ENCODE results near the gene CYB5B. TPM values are rescaled to one million over a fixed set of nuclear protein-coding genes. Genes with fewer than 3 reads are reported as not detected.
A peak's percentile ranks its signal among the peaks of the same experiment; 100 is the strongest.

CYB5B gene
- total RNA-seq (ENCODE audit: unreplicated experiment), result 124 TPM
- long read RNA-seq, full-length matches to known transcripts, result 50 of 52 reads
- long read RNA-seq, partial matches to known transcripts, result 1 of 52 reads
- long read RNA-seq, other reads (novel, unspliced or antisense), result 1 of 52 reads

GRCh38 chr16:69424053-69424934 lies at the start of gene CYB5B:
Gene CYB5B, plus strand, starts transcription at chr16:69424619. Its CDS starts 65 bp downstream, at chr16:69424684.
- TF ChIP-seq, protein P1, sequence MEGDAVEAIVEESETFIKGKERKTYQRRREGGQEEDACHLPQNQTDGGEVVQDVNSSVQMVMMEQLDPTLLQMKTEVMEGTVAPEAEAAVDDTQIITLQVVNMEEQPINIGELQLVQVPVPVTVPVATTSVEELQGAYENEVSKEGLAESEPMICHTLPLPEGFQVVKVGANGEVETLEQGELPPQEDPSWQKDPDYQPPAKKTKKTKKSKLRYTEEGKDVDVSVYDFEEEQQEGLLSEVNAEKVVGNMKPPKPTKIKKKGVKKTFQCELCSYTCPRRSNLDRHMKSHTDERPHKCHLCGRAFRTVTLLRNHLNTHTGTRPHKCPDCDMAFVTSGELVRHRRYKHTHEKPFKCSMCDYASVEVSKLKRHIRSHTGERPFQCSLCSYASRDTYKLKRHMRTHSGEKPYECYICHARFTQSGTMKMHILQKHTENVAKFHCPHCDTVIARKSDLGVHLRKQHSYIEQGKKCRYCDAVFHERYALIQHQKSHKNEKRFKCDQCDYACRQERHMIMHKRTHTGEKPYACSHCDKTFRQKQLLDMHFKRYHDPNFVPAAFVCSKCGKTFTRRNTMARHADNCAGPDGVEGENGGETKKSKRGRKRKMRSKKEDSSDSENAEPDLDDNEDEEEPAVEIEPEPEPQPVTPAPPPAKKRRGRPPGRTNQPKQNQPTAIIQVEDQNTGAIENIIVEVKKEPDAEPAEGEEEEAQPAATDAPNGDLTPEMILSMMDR (IDR thresholded peaks at IDR 0.05; ENCODE audit: partially characterized antibody, unreplicated experiment), result no peak
- peaks cover 18% of the 10 kb centered on the region for H3K36me3 Mint-ChIP-seq (ENCODE audit: unreplicated experiment)
- H3K4me3 Mint-ChIP-seq (ENCODE audit: unreplicated experiment), result peak within 1 kb of the TSS; percentile 99
- H3K27me3 Mint-ChIP-seq (ENCODE audit: unreplicated experiment), result peaks cover 7% of the 10 kb centered on the region
- peaks cover 2% of the 10 kb centered on the region for H3K4me1 Mint-ChIP-seq (ENCODE audit: low read depth, unreplicated experiment)
- H3K9me3 Mint-ChIP-seq (ENCODE audit: unreplicated experiment), result peaks cover 13% of the 10 kb centered on the region
- DNase-seq, result peak; percentile 90
- peak within 1 kb of the TSS; percentile 94 for H3K27ac Mint-ChIP-seq (ENCODE audit: unreplicated experiment)

DNA sequence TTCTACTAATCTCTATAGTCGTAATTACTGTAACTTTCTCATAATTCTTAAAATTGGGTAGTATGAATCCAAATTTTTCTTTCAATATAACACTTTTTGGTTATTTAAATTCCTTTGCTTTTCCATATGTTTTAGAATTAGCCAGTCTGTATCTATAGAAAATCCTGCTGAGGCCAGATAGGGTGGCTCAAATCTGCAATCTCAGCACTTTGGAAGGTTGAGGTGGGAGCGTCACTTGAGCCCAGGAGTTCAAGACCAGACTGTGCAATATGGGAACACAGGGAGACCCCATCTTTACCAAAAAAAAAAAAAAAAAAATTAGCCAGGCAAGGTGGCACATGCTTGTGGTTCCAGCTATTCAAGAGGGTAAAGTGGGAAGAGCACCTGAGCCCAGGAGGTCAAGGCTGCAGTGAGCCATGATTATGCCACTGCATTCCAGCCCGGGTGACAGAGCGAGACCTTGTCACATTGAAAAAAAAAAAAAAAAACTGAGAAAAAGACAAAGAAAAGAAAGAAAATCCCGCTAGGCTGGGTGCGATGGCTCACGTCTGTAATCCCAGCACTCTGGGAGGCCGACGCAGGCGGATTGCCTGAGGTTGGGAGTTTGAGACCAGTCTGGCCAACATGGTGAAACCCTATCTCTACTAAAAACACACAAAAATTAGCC lies 47.9 kb upstream of the CYB5B start:
- no peak overlapping the region for H3K4me3 Mint-ChIP-seq (ENCODE audit: unreplicated experiment)
- DNase-seq, result no peak
- TF ChIP-seq, protein P1 (IDR thresholded peaks at IDR 0.05; ENCODE audit: partially characterized antibody, unreplicated experiment), result no peak
- no peaks in the 10 kb centered on the region for H3K4me1 Mint-ChIP-seq (ENCODE audit: low read depth, unreplicated experiment)
- no peaks in the 10 kb centered on the region for H3K9me3 Mint-ChIP-seq (ENCODE audit: unreplicated experiment)
- H3K27ac Mint-ChIP-seq (ENCODE audit: unreplicated experiment), result no peak overlapping the region
- no peaks in the 10 kb centered on the region for H3K36me3 Mint-ChIP-seq (ENCODE audit: unreplicated experiment)
- no peaks in the 10 kb centered on the region for H3K27me3 Mint-ChIP-seq (ENCODE audit: unreplicated experiment)

DNA sequence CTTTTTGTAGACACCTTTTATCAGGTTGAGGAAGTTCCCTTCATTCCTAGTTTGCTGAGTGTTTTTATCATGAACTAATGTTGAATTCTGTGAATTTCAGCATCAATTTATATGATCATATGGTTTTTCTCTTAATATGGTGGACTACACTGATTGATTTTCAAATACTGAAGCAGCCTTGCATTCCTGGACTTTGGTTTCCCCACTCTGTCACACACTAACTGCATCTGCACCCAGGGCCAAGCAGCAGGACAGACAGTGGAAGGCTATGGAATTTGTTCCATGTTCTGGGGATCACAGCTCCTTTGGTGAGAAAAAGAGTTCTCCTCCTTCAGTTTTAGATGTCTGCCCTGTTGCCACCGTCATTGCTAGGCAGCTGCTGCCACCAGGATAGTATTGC lies 46.4 kb upstream of the CYB5B start:
- Mint-ChIP-seq H3K9me3 (ENCODE audit: unreplicated experiment) (no peaks in the 10 kb centered on the region), H3K27ac (ENCODE audit: unreplicated experiment) (no peak overlapping the region), H3K4me1 (ENCODE audit: low read depth, unreplicated experiment) (no peaks in the 10 kb centered on the region), H3K36me3 (ENCODE audit: unreplicated experiment) (no peaks in the 10 kb centered on the region), H3K4me3 (ENCODE audit: unreplicated experiment) (no peak overlapping the region), H3K27me3 (ENCODE audit: unreplicated experiment) (no peaks in the 10 kb centered on the region)
- no peak for DNase-seq
- TF ChIP-seq, protein P1 (IDR thresholded peaks at IDR 0.05; ENCODE audit: partially characterized antibody, unreplicated experiment), result no peak

DNA sequence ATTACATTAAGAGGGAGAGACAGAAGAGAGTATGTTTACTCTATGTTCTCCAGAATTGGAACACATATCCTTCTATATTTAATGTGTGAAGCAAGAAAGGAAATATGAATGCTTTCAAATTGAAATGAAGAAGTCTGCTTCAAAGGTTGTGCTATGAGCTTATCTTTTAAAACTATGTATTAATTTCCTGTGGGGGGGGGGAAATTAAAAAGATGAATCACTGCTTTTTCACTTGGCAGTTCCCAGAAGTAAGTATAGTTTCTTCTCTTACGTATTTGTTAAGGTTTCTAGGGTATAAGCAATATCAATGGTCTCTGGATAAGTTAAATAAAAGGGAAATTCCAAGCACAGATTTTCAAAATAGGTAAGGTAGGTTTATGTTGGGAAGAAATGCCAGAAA lies 45.7 kb upstream of the CYB5B start:
- Mint-ChIP-seq H3K27me3 (ENCODE audit: unreplicated experiment) (no peaks in the 10 kb centered on the region), H3K36me3 (ENCODE audit: unreplicated experiment) (no peaks in the 10 kb centered on the region), H3K4me1 (ENCODE audit: low read depth, unreplicated experiment) (no peaks in the 10 kb centered on the region), H3K27ac (ENCODE audit: unreplicated experiment) (no peak overlapping the region), H3K4me3 (ENCODE audit: unreplicated experiment) (no peak overlapping the region), H3K9me3 (ENCODE audit: unreplicated experiment) (no peaks in the 10 kb centered on the region)
- TF ChIP-seq, protein P1 (IDR thresholded peaks at IDR 0.05; ENCODE audit: partially characterized antibody, unreplicated experiment), result no peak
- DNase-seq, result no peak

Data from glutamatergic neuron (in vitro differentiated cells).